GM18507 (cell line): ENCODE measurements around the gene ABCC5.
A peak's percentile ranks its signal among the peaks of the same experiment; 100 is the strongest.
"Not testable (repeated sequence)": the region's sequence is repeated elsewhere in the genome, so short reads cannot be mapped to it uniquely, and the experiment has no call there.

ENCODE experiments used
- DNase-seq: peaks from one replicate; pipeline ENCODE4 v3.0.0; 2011; ENCODE audit warnings: low read depth; ENCODE audit not compliant: insufficient read length; ENCODE audit errors: extremely low spot score
- FAIRE-seq: peaks from 2 replicates; lab custom pipeline; 2011; peaks lifted over from hg19 to GRCh38; lab: Jason Lieb, UNC

ABCC5 gene

GRCh38 chr3:184016811-184017671 lies 643 bp downstream of the ABCC5 start:
- no peak for FAIRE-seq
- peak; percentile 67 for DNase-seq

GRCh38 chr3:184016169-184016570 lies 1.5 kb downstream of the ABCC5 start:
- FAIRE-seq, result no peak
- DNase-seq, result no peak

GRCh38 chr3:184015381-184016019 lies 2.2 kb downstream of the ABCC5 start:
- no peak for FAIRE-seq
- no peak for DNase-seq

- FAIRE-seq (no peak), DNase-seq (no peak)
Measured at GRCh38 chr3:184011937-184012889, 5.5 kb downstream of the ABCC5 start.

- no peak for FAIRE-seq
- no peak for DNase-seq
Measured at GRCh38 chr3:184011230-184011876, 6.3 kb downstream of the ABCC5 start.

- DNase-seq (no peak), FAIRE-seq (no peak)
Measured at GRCh38 chr3:184008161-184008560, 9.5 kb downstream of the ABCC5 start.

- not testable (repeated sequence) for FAIRE-seq, DNase-seq
Measured at GRCh38 chr3:184007143-184007813, 10.4 kb downstream of the ABCC5 start.

- FAIRE-seq (no peak), DNase-seq (no peak)
Measured at GRCh38 chr3:184005941-184006507, 11.7 kb downstream of the ABCC5 start.

- DNase-seq (no peak), FAIRE-seq (no peak)
Measured at GRCh38 chr3:184004476-184004875, 13.2 kb downstream of the ABCC5 start.

- DNase-seq, result no peak
- no peak for FAIRE-seq
Measured at GRCh38 chr3:184003187-184003967, 14.3 kb downstream of the ABCC5 start.

GRCh38 chr3:184002469-184002868 lies 15.2 kb downstream of the ABCC5 start:
- FAIRE-seq (no peak), DNase-seq (no peak)

- no peak for DNase-seq
- FAIRE-seq, result no peak
Measured at GRCh38 chr3:184001761-184002160, 15.9 kb downstream of the ABCC5 start.

- FAIRE-seq, result no peak
- no peak for DNase-seq
Measured at GRCh38 chr3:183991403-183991802, 26.3 kb downstream of the ABCC5 start.

GRCh38 chr3:183988216-183988790 lies 29.4 kb downstream of the ABCC5 start:
- DNase-seq (no peak), FAIRE-seq (no peak)

GRCh38 chr3:183987000-183987600 lies 30.6 kb downstream of the ABCC5 start:
- no peak for FAIRE-seq

GRCh38 chr3:183984749-183985729 lies 32.6 kb downstream of the ABCC5 start:
- DNase-seq, result no peak
- FAIRE-seq, result no peak

More at GRCh38 chr3:183987000-183987600, 30.6 kb downstream of the ABCC5 start:
- no peak for DNase-seq
